A549 (cell line): ENCODE data around the gene RAPGEF4.

Experiments
- CTCF ChIP-seq: fragments of >200 bp; sonication (Bioruptor Twin); formaldehyde crosslinking; IDR thresholded peaks from 3 replicates; pipeline ENCODE4 v1.5.1; 2016
- EHMT2 ChIP-seq: fragments of 200-600 bp; sonication (generic); IDR thresholded peaks from 2 replicates; pipeline ENCODE4 v1.6.1; 2016; ENCODE audit warnings: antibody characterized with exemption, low read depth, mild to moderate bottlenecking, moderate library complexity
- FOSL2 ChIP-seq, 2 experiments: fragments of 450-650 bp in 1 of 2; fragments of >200 bp in 1 of 2; sonication (Bioruptor Twin) in 1 of 2; formaldehyde crosslinking; IDR thresholded peaks; 2 replicates each; pipeline versions ENCODE4 v1.5.0 to v1.6.1; 2016 to 2020; ENCODE audit warnings: mild to moderate bottlenecking in 1 of 2, moderate library complexity in 1 of 2
- PBX3 ChIP-seq: IDR thresholded peaks from 2 replicates; pipeline ENCODE4 v1.6.1; 2012
- POLR2A ChIP-seq: IDR thresholded peaks from 2 replicates; pipeline ENCODE4 v1.6.1; 2012; ENCODE audit warnings: mild to moderate bottlenecking, low read length
- RAD21 ChIP-seq, 2 experiments: fragments of >200 bp in 1 of 2; sonication (Bioruptor Twin) in 1 of 2; formaldehyde crosslinking in 1 of 2; IDR thresholded peaks in 1 of 2; conservative IDR thresholded peaks in 1 of 2; 2 replicates in 1 of 2; 3 replicates in 1 of 2; pipeline ENCODE4 v1.6.1; 2012 to 2018; ENCODE audit warnings: inconsistent platforms in 1 of 2
- RNF2 ChIP-seq: fragments of 200-600 bp; sonication (generic); IDR thresholded peaks from 2 replicates; pipeline ENCODE4 v1.6.1; 2016; ENCODE audit warnings: low read depth, mild to moderate bottlenecking, antibody characterized with exemption, moderate library complexity, borderline replicate concordance

- TF ChIP-seq FOSL2 (IDR thresholded peaks at IDR 0.05) = no peak
- TF ChIP-seq FOSL2 (CRISPR knock-in tag; IDR thresholded peaks at IDR 0.05) = no peak
- TF ChIP-seq CTCF = no peak
- no peak for TF ChIP-seq RAD21 (conservative IDR thresholded peaks at IDR 0.05 in 1 of 2, IDR thresholded peaks at IDR 0.05 in 1 of 2)
- no peak for TF ChIP-seq POLR2A
- no peak for TF ChIP-seq EHMT2
- TF ChIP-seq RNF2 = no peak
- TF ChIP-seq PBX3 = no peak
Measured at GRCh38 chr2:172708247-172708646, 27.4 kb upstream of the RAPGEF4 start.
